ENCODE results near the gene NDUFC2. TPM values are rescaled to one million over a fixed set of nuclear protein-coding genes. Genes with fewer than 3 reads are reported as not detected.
"Not testable (repeated sequence)": the region's sequence is repeated elsewhere in the genome, so short reads cannot be mapped to it uniquely, and the experiment has no call there.

Gene NDUFC2
- total and polyA plus RNA-seq, 2 experiments from 2014 or later = 122 to 711 TPM

GRCh38 chr11:78030429-78031325 lies 49.0 kb downstream of the NDUFC2 start:
- Histone ChIP-seq H3K4me1 (ENCODE audit: insufficient read depth) (no peaks in the 10 kb centered on the region), H3K36me3 (ENCODE audit: insufficient read depth) (no peaks in the 10 kb centered on the region), H3F3A (replicated peaks; ENCODE audit: low read depth) (no peaks in the 10 kb centered on the region), H3K9me2 (ENCODE audit: insufficient read depth) (no peaks in the 10 kb centered on the region), H3K4me3 (no peak overlapping the region), H3K4me2 (no peak overlapping the region), H3K27ac (ENCODE audit: low read depth) (no peak overlapping the region), H2AFZ (peak overlapping the region; percentile 72), H4K20me1 (replicated peaks; ENCODE audit: insufficient read depth) (no peaks in the 10 kb centered on the region), H3K27me3 (ENCODE audit: insufficient read depth) (no peaks in the 10 kb centered on the region), H3K79me2 (replicated peaks; ENCODE audit: insufficient read depth) (no peaks in the 10 kb centered on the region)
- Mint-ChIP-seq H3K27me3 (ENCODE audit: insufficient read depth, low read depth, poor library complexity) (no peaks in the 10 kb centered on the region), H3K9me3 (peaks cover 5% of the 10 kb centered on the region; the same call in 2 of the 3 replicates), H3K27ac (no peak overlapping the region), H3K4me1 (peaks cover 8% of the 10 kb centered on the region; the same call in 1 of the 3 replicates), H3K4me3 (no peak overlapping the region), H3K36me3 (ENCODE audit: low read depth) (no peaks in the 10 kb centered on the region)
- DNase-seq (ENCODE audit: low spot score) (peak; percentile 27), ATAC-seq (peak; percentile 82)
- no peak for TF ChIP-seq ZNF114 (CRISPR knock-in tag; IDR thresholded peaks at IDR 0.05)
- no peak for TF ChIP-seq CTCF (conservative IDR thresholded peaks at IDR 0.05; ENCODE audit: low read depth in 2 of 2)
- no peak for TF ChIP-seq REST (IDR thresholded peaks at IDR 0.05; ENCODE audit: unreplicated experiment)
- no peak for TF ChIP-seq ZNF462 (CRISPR knock-in tag; IDR thresholded peaks at IDR 0.05)
- TF ChIP-seq EZH2 (IDR thresholded peaks at IDR 0.05; ENCODE audit: low read depth, unreplicated experiment) = no peak
- no peak for TF ChIP-seq ZNF331 (CRISPR knock-in tag; IDR thresholded peaks at IDR 0.05; ENCODE audit: low read depth)

- H3K4me3 ChIP-seq; H3K36me3 Mint-ChIP-seq (ENCODE audit: low read depth); H3K9me3 Mint-ChIP-seq; H4K20me1 ChIP-seq (replicated peaks; ENCODE audit: insufficient read depth); DNase-seq (ENCODE audit: low spot score); H3K27ac Mint-ChIP-seq; H3K4me1 ChIP-seq (ENCODE audit: insufficient read depth); ATAC-seq; H3K27me3 Mint-ChIP-seq (ENCODE audit: insufficient read depth, low read depth, poor library complexity); H3K4me2 ChIP-seq; H3K36me3 ChIP-seq (ENCODE audit: insufficient read depth); H3K27ac ChIP-seq (ENCODE audit: low read depth); H3K9me2 ChIP-seq (ENCODE audit: insufficient read depth); H3K79me2 ChIP-seq (replicated peaks; ENCODE audit: insufficient read depth); H3K27me3 ChIP-seq (ENCODE audit: insufficient read depth); H2AFZ ChIP-seq; H3K4me3 Mint-ChIP-seq; H3K4me1 Mint-ChIP-seq; H3F3A ChIP-seq (replicated peaks; ENCODE audit: low read depth): not testable (repeated sequence)
Measured at GRCh38 chr11:78028423-78028822, 51.2 kb downstream of the NDUFC2 start.
